Measurements from ENCODE around the gene MAB21L1. TPM values are rescaled to one million over a fixed set of nuclear protein-coding genes. Genes with fewer than 3 reads are reported as not detected.

MAB21L1 gene
- total and polyA plus RNA-seq, 2 of the 8 experiments (the other 6 are each of a cell fraction or from before 2014, with no cell fraction given), result not detected

- no peak for TF ChIP-seq TCF12 (IDR thresholded peaks at IDR 0.05; ENCODE audit: low read depth, low read length)
These were observed 7.9 kb upstream of the MAB21L1 start (continued) for GRCh38 chr13:35484384-35484783.

Measured in H1 (cell line).